Non-pigmented ciliary epithelial cell (primary cell): ENCODE results near the gene ALDOA.

ENCODE experiments used
- DNase-seq: peaks from one replicate; pipeline ENCODE4 v3.0.0-alpha.2; 2010; ENCODE audit warnings: low read depth

The ALDOA gene

DNA sequence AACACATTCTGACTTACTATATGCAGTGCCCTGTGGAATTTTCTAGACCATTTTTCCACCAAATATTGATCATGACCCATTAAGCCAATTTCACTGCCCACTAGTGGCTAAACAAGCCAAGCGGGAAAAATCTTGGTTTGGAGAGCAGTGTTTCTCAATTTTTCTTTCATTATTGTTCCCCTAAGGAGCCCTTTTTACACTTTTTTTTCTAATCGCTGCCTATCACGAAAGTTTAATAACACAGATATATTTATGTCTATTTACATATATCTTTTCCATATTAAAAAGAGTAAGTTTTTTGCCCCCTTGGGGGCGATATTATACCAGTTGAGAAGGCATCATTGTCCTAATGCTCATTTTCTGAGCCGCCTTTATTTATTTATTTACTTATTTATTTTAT, 23.7 kb upstream of the ALDOA start:
- DNase-seq = no peak

DNA sequence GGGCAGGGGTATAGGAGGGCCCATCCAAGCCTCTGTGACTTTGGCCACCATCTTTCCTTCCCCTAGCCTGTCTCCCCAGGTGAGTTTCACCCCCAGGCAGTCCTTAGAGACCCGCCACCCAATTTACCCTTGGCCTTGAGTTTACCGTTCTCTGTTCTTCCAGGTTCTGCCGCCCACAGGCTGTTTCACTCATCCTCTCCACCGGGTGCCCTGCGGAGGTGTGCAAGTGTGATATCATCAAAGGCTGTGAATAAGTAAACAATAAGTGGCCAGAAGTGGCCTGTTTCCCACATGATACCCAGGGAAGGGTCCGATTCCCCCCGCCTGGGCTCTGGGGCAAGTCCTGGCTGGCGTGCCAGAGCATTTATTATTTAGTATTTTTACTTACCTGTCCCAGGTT, 19.4 kb upstream of the ALDOA start:
- no peak for DNase-seq

GRCh38 chr16:30046588-30046987, 19.0 kb upstream of the ALDOA start:
- no peak for DNase-seq

DNA sequence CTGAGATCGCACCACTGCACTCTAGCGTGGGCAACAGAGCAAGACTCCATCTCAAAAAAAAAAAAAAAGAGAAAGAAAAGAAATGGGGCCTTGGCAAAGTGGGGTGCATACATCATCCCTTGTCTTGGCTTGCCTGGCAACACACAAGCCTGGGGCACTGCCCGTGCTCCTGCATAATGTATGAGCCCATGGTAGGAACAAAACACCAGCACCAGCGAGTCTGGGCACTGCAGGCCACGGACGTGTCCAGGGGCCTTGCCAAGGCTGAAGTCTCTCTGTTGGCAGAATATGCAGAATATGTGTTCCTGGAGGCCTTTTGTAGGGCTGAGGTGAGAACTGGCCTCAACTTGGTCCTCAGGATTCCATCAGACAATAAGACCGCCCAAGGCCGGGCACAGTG, 15.7 kb upstream of the ALDOA start:
- DNase-seq = no peak

DNA sequence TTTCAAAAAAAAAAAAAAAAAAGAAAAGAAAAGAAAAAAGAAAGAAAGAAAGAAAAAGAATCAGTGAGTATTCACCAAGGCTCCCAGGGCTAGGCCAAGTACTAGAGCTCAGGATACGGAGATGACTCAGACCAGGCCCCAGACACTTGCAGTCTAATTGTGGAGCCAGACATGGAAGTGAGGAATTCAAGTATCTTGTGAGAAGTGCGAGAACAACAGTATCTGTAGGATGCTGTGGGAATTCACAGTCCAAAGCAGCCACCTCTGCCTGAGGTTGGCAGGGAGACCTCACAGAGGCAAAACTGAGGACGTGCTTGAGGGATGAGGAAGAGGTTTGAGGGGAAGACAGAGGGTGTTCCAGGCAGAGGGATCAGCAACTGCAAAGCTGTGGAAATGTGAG, 14.0 kb upstream of the ALDOA start:
- no peak for DNase-seq

DNA sequence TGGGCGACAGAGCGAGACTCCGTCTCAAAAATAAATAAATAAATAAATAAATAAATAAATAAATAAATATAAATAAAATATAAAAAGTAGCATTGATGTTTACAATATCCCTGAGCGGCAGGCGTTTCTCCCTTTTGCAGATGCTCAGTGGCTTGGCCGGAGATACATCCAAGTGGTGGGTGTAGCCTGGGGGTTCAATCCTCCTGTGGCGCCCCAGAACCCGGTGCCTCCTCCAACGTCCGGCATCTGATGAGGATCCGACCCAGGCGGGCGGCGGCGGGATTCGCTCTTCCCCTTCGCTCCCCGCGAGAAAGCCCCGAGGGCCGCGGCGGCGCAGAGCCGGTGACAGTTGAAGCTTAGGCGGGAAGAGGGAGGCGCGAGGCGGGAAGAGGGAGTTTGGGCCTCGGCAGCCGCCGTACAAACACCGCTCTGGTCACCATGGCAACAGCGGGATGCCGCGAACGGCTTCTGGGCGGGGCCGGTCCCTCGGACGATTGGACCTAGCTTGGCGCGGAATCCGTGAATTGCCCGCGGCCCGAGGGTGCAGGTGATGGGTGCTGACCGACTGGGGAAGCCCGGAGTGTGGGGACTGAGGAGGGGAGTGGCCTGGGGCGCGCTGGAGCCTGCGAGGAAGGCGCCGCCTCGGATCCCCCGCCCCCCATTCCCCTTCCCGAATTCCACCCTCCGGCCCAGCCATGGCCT, 12.7 kb upstream of the ALDOA start:
- no peak for DNase-seq

GRCh38 chr16:30053376-30054015, 12.1 kb upstream of the ALDOA start:
- no peak for DNase-seq

DNA sequence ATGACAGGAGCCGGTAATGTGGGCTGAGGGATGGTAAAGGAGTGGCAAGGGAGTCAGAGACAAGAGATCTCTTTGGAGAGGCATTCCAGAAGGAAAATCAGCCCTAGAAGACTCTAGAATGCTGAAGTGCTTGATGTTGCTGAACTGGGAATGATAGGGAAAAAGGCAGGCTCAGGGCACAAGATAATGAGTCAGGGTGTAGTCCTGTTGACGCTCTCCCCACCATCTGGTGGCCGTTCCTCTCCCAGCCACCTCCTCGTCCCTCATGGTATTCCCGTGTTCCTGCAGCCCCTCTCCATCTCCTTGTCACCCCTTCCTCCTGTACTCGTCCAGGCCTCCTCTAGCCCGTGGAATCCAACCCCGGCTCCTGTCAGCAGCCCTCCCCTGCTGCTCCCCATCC, 11.1 kb upstream of the ALDOA start:
- DNase-seq = no peak

GRCh38 chr16:30054959-30055553, 10.5 kb upstream of the ALDOA start:
- DNase-seq = no peak

GRCh38 chr16:30060346-30060745, 5.2 kb upstream of the ALDOA start:
- DNase-seq = no peak

DNA sequence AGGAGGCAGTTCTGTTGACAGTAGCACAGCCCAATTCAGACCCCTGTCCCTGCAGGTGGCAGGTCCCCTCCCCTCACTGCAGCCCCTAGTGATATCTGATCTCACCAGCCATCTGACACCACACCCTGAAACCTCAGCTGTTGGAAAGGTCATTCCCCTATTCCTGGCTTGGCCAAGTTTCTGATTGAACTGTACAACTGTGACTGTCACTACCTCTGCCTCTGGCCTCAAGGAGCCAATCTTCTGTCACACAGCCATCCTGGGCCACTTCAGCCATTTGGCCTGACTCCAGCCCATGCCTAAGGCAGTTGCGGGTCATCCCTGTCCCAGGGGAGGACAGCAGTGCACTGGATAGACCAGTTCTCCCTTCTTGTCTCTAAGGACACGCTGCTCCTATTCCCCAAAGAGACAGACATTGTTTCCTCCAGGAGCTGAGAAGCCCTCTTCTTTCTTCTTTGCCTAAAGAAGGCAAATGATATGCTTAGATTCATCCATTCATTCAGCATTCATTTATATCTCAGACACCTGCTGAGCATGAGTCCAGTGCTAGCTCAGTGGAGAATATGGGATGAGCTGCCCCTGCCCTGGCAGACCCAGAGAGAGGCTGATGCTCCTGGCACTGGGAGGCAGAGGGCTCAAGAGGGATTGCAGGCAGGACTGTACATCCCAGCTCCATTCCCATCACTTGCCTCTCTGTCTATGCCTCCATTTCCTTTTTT, 4.6 kb upstream of the ALDOA start:
- DNase-seq = no peak

DNA sequence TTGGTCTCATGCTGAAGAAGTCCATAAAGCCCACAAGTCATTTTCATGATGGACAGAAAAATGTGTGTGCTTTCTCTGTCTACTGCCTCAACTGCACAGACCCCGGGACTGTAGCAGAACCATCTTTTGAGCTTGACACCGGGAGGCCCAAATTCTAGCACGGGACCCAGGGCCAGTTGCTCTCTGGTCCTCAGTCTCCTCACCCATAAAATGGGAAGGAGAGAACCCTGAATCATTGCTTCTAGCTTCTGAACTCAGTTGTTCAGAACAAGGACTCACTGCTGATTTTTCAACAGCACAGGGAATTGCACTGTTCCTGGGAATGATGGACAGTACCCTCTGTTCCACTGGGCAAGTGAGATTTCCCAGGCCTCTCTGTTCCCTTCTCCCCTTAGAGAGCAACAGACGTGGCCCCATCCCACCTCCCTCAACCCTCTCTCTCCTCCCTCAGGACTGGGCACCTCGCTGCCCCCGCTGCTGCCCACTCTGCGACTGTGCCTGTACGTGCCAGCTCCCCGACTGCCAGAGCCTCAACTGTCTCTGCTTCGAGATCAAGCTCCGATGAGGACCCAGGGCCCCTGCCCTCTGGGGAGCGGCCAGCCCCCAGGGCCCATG, 2.2 kb upstream of the ALDOA start:
- DNase-seq = no peak

GRCh38 chr16:30063893-30064728, 1.4 kb upstream of the ALDOA start:
- DNase-seq = no peak

- no peak for DNase-seq
These were observed 845 bp upstream of the ALDOA start for GRCh38 chr16:30064729-30065101.

DNA sequence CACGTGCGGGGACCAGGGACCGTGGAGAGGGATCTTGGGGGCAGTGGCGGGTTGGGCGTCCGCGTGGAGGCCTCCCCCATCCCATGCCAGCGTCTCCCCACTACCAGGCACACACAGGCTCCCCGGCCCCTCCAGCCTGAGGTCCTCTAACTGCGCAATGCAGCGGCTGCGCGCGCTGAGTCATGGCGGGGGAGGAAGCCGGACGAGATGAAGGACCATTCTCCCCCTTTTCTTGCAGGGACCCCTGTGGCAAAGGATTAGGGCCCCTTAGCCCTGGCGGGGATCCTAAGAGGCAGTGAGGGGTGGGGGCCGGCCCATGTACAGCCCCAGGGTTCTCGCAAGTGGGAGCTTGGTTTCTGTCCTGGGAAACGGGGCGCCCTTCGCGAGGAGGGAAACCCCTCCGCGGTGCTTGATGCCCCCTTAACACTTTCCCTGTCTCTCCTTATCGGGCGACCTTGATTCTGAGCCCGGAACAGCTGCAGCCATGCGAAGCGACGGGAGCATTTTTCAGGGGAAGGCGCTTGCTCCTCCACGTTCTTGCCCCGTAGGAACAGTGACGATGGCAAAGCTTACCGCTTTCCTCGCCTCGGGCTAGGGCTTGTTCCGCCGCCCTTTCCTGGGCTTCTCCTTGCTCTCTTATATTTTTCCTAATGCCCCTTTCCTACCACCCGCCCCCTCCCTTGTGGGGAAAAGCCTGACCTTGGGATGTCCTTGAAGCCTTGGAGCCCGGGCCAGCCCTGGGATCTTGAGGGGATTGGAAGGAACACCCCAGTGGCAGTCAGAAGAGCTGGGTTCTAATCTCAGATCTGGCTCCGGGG, 592 bp downstream of the ALDOA start:
- no peak for DNase-seq

- DNase-seq = no peak
These were observed 1.4 kb downstream of the ALDOA start for GRCh38 chr16:30066761-30067583.

DNA sequence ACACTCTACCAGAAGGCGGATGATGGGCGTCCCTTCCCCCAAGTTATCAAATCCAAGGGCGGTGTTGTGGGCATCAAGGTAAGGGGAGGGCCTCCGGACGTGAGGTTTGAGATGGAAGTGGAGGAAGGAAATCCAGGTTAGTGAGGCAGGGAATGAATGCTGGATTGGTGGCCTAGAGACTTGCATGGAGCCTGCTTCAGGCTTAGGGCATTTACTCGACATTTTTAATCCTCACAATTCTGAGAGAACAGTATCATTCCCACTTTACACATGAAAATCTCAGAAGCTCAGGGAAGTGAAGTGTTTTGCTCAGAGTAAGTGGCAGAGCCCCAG, 2.0 kb downstream of the ALDOA start:
- DNase-seq = no peak

GRCh38 chr16:30068333-30068732, 2.8 kb downstream of the ALDOA start:
- no peak for DNase-seq

DNA sequence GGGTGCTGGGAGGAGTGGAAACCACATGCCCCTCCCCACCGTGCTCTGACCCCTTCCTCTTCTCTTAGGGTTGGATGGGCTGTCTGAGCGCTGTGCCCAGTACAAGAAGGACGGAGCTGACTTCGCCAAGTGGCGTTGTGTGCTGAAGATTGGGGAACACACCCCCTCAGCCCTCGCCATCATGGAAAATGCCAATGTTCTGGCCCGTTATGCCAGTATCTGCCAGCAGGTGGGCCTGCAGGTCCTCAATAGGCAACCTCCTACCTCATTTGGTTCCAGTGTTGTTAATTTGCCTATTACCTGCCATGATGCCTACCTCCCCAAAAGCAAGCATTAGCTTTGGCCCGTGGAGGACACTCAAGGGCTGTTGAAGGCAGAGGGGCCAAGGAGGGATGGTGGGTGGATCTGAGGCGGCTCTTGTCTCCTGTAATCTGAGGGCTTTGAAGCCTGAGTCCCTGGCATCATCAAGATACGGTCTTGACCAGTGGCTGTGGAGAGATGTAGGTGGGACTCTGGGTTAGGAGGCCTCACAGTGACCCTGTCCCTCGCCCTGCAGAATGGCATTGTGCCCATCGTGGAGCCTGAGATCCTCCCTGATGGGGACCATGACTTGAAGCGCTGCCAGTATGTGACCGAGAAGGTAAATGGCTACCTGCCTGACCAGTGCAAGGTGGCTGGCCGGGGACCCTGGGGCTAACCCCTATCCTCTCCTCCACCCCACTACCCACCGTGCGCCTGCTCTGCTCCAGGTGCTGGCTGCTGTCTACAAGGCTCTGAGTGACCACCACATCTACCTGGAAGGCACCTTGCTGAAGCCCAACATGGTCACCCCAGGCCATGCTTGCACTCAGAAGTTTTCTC, 3.4 kb downstream of the ALDOA start:
- DNase-seq = no peak
